IMR-90 (cell line): Measurements from ENCODE around the gene ACACA. TPM values are rescaled to one million over a fixed set of nuclear protein-coding genes. Genes with fewer than 3 reads are reported as not detected.

Source experiments
- ATAC-seq: fragments of 200-7000 bp; cut with Tn5 transposase; 2 replicates; pipeline ENCODE4 v1.9.1; 2020; ENCODE audit warnings: low read depth, mild to moderate bottlenecking, moderate library complexity
- BruUV-seq: library from RNA; stranded (reverse); fragments of 400-500 nt; replicated peaks from 2 replicates; lab custom pipeline; 2021; lab: Mats Ljungman, UMichigan
- CTCF ChIA-PET: fragments of 300-600 bp; formaldehyde crosslinking; extraction: SDS; loops from one replicate; lab custom pipeline; 2021; ENCODE audit warnings: antibody characterized with exemption; lab: Yijun Ruan, JAX
- POLR2A ChIA-PET: fragments of 300-600 bp; sonication (Branson Sonifier 250); formaldehyde crosslinking; loops from one replicate; lab custom pipeline; 2022; ENCODE audit warnings: antibody characterized with exemption; ENCODE audit not compliant: unreplicated experiment; lab: Charles Lee
- DNase-seq: peaks from one replicate; pipeline ENCODE4 v3.0.0; 2013
- H2AFZ ChIP-seq: replicated peaks from 2 replicates; pipeline ENCODE3; 2013; ENCODE audit warnings: low read length, mild to moderate bottlenecking; ENCODE audit not compliant: poor library complexity
- H2AK5ac ChIP-seq: 2 replicates; pipeline ENCODE4 v1.6.1; 2013; ENCODE audit warnings: low read depth, low read length, inconsistent platforms
- H2AK9ac ChIP-seq: replicated peaks from 2 replicates; pipeline ENCODE3; 2013; ENCODE audit warnings: mild to moderate bottlenecking, low read depth, low read length, moderate library complexity; ENCODE audit not compliant: poor library complexity
- H2BK120ac ChIP-seq: 2 replicates; pipeline ENCODE4 v1.6.1; 2013; ENCODE audit warnings: low read depth, low read length, inconsistent platforms
- H2BK15ac ChIP-seq: 3 replicates; pipeline ENCODE4 v1.6.1; 2013; ENCODE audit warnings: low read depth, low read length, inconsistent platforms
- H2BK20ac ChIP-seq: 2 replicates; pipeline ENCODE4 v1.6.1; 2013; ENCODE audit warnings: low read depth, mild to moderate bottlenecking, inconsistent platforms, low read length, moderate library complexity
- H2BK5ac ChIP-seq: 2 replicates; pipeline ENCODE4 v1.6.1; 2013; ENCODE audit warnings: mild to moderate bottlenecking, low read depth, low read length, inconsistent platforms; ENCODE audit not compliant: poor library complexity, severe bottlenecking
- H3K14ac ChIP-seq: replicated peaks from 2 replicates; pipeline ENCODE4 v1.6.1; 2013; ENCODE audit warnings: low read depth, low read length, inconsistent platforms
- H3K18ac ChIP-seq: 2 replicates; pipeline ENCODE4 v1.6.1; 2013; ENCODE audit warnings: low read depth, low read length, control low read depth
- H3K23ac ChIP-seq: 2 replicates; pipeline ENCODE4 v1.6.1; 2013; ENCODE audit warnings: low read depth, low read length, inconsistent platforms
- H3K27ac ChIP-seq: 2 replicates; pipeline ENCODE4 v1.5.1; 2013; ENCODE audit warnings: mild to moderate bottlenecking, control low read depth, low read length; ENCODE audit not compliant: insufficient read depth
- H3K27me3 ChIP-seq: 2 replicates; pipeline ENCODE4 v1.6.1; 2013; ENCODE audit warnings: low read length; ENCODE audit not compliant: control insufficient read depth, insufficient read depth
- H3K36me3 ChIP-seq: 2 replicates; pipeline ENCODE4 v1.6.1; 2013; ENCODE audit warnings: low read length, mixed read lengths; ENCODE audit not compliant: control insufficient read depth, insufficient read depth
- H3K4ac ChIP-seq: 2 replicates; pipeline ENCODE4 v1.6.1; 2013; ENCODE audit warnings: low read depth, low read length, inconsistent platforms
- H3K4me1 ChIP-seq: 2 replicates; pipeline ENCODE4 v1.6.1; 2013; ENCODE audit warnings: low read length, mixed read lengths; ENCODE audit not compliant: control insufficient read depth, insufficient read depth
- H3K4me2 ChIP-seq: 2 replicates; pipeline ENCODE4 v1.6.1; 2013; ENCODE audit warnings: low read depth, mild to moderate bottlenecking, control low read depth, low read length, moderate library complexity
- H3K4me3 ChIP-seq: 2 replicates; pipeline ENCODE4 v1.5.1; 2013; ENCODE audit warnings: low read depth, mild to moderate bottlenecking, control low read depth, low read length, moderate library complexity; ENCODE audit not compliant: insufficient read depth
- H3K56ac ChIP-seq: 2 replicates; pipeline ENCODE4 v1.6.1; 2013; ENCODE audit warnings: low read length, inconsistent platforms; ENCODE audit not compliant: insufficient read depth; ENCODE audit errors: extremely low read depth
- H3K79me1 ChIP-seq, 2 experiments: 2 replicates each; pipeline ENCODE4 v1.6.1; 2013; ENCODE audit warnings: low read length in 2 of 2, inconsistent platforms in 1 of 2, low read depth in 1 of 2
- H3K9ac ChIP-seq: 2 replicates; pipeline ENCODE4 v1.6.1; 2013; ENCODE audit warnings: low read depth, low read length, control low read depth
- H3K9me1 ChIP-seq: 2 replicates; pipeline ENCODE4 v1.6.1; 2013; ENCODE audit warnings: low read length, inconsistent platforms; ENCODE audit not compliant: insufficient read depth
- H3K9me3 ChIP-seq: 2 replicates; pipeline ENCODE4 v1.6.1; 2013; ENCODE audit warnings: low read length; ENCODE audit not compliant: control insufficient read depth, insufficient read depth
- H4K20me1 ChIP-seq: 2 replicates; pipeline ENCODE4 v1.6.1; 2013; ENCODE audit warnings: low read length, inconsistent platforms; ENCODE audit not compliant: insufficient read depth
- H4K5ac ChIP-seq: 2 replicates; pipeline ENCODE4 v1.6.1; 2013; ENCODE audit warnings: mild to moderate bottlenecking, low read depth, low read length, control low read depth
- H4K8ac ChIP-seq, 2 experiments: 2 replicates each; pipeline ENCODE4 v1.6.1; 2013; ENCODE audit warnings: low read depth in 2 of 2, low read length in 2 of 2, control low read depth in 1 of 2, inconsistent platforms in 1 of 2
- H4K91ac ChIP-seq: 2 replicates; pipeline ENCODE4 v1.6.1; 2013; ENCODE audit warnings: low read depth, low read length, inconsistent platforms; ENCODE audit not compliant: insufficient read depth
- BHLHE40 ChIP-seq: fragments of 150-350 bp; IDR thresholded peaks from 2 replicates; pipeline ENCODE4 v1.6.1; 2016; ENCODE audit warnings: mild to moderate bottlenecking, low read depth, low read length
- CEBPB ChIP-seq: IDR thresholded peaks from 2 replicates; pipeline ENCODE4 v1.6.1; 2012; ENCODE audit warnings: low read depth, low read length, improper control_type of control experiment
- CHD1 ChIP-seq: IDR thresholded peaks from 2 replicates; pipeline ENCODE4 v1.6.1; 2012; ENCODE audit warnings: low read depth, low read length, improper control_type of control experiment
- MAFK ChIP-seq: IDR thresholded peaks from 2 replicates; pipeline ENCODE4 v1.6.1; 2012; ENCODE audit warnings: low read depth, low read length, improper control_type of control experiment
- MAZ ChIP-seq: IDR thresholded peaks from 2 replicates; pipeline ENCODE4 v1.6.1; 2012; ENCODE audit warnings: low read depth, mild to moderate bottlenecking, low read length, improper control_type of control experiment, moderate library complexity, borderline replicate concordance
- MXI1 ChIP-seq: IDR thresholded peaks from 2 replicates; pipeline ENCODE4 v1.6.1; 2012; ENCODE audit warnings: low read depth, mild to moderate bottlenecking, low read length, moderate library complexity, borderline replicate concordance
- WGBS, 2 experiments: methylation state at CpG; one replicate each; pipeline versions ENCODE4 v1.1.5 to v1.1.7; 2013; ENCODE audit warnings: missing lambda C conversion rate in 2 of 2; ENCODE audit not compliant: insufficient read length in 1 of 2; ENCODE audit errors: extremely low coverage in 2 of 2; 5-methylcytosine and 5-hydroxymethylcytosine counted together
- dilution Hi-C: fragments of 300-500 bp; cut with HindIII; formaldehyde crosslinking; loops from one replicate; pipeline ENCODE4 v1.14.3; 2018; ENCODE audit warnings: low sequenced_read_pairs; ENCODE audit not compliant: unreplicated experiment
- in situ Hi-C: fragments of 300-500 bp; cut with MboI; formaldehyde crosslinking; loops from 3 replicates; pipeline ENCODE4 v1.14.3; 2019; ENCODE audit warnings: low sequenced_read_pairs, inconsistent platforms, mixed read lengths
- intact Hi-C: fragments of 100-400 bp; cut with micrococcal nuclease; formaldehyde crosslinking; loops from 2 replicates; pipeline ENCODE4 v1.10.0; 2022
- polyA plus RNA-seq, 3 experiments: library from polyadenylated mRNA; depleted of rRNA; stranded (reverse); fragments of >200 nt; gene quantifications; 2 replicates each; pipeline ENCODE4 v1.2.3, GENCODE V29; 2012; ENCODE audit warnings: low replicate concordance in 1 of 3
- total RNA-seq: library from RNA; depleted of rRNA; stranded (reverse); fragments of >200 nt; gene quantifications from 2 replicates; pipeline ENCODE4 v1.2.3, GENCODE V29; 2012
- TF ChIP-seq, protein P1 (sequence below): fragments of 150-350 bp; IDR thresholded peaks from 2 replicates; pipeline ENCODE4 v1.6.1; 2017; ENCODE audit warnings: mild to moderate bottlenecking, antibody characterized with exemption, low read length, low read depth

ACACA gene
- total and polyA plus RNA-seq, 2 of the 4 experiments (the other 2 are of a cell fraction) = 21.3 to 39.1 TPM

DNA sequence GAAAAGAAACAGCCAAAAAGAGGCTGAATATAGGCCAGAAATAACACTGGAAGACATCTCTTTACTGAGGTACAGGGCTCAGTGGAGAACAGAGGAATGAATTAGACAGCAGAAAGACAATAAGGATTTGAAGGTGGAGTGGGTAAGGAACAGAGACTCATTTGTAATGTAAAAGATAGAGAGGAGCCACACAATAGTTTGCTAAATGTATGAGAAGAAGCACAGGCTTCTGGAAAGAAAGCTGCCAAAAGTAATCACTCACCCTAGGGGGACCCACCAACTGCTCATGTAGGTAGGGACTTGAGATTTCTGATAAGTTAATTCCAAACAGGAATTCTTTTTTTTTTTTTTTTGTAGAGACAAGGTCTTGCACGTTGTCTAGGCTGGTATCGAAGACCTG, 271.1 kb downstream of the ACACA start:
- no peak overlapping the region for H2AFZ ChIP-seq
- no peak overlapping the region for H2AK5ac ChIP-seq
- no peak overlapping the region for H4K8ac ChIP-seq
- H3K18ac ChIP-seq = no peak overlapping the region
- dilution Hi-C loops = no loop called here
- no peaks in the 10 kb centered on the region for H3K79me1 ChIP-seq
- H3K4me2 ChIP-seq = no peak overlapping the region
- H3K56ac ChIP-seq = no peak overlapping the region
- no CpG with 5 or more reads among the region's 2 CpGs for WGBS, 2 experiments
- H4K5ac ChIP-seq = no peak overlapping the region
- no peaks in the 10 kb centered on the region for H3K9me1 ChIP-seq
- H2BK5ac ChIP-seq = no peak overlapping the region
- no peak overlapping the region for H3K9ac ChIP-seq
- H3K9me3 ChIP-seq = no peaks in the 10 kb centered on the region
- TF ChIP-seq MAZ (no peak), CEBPB (no peak), BHLHE40 (no peak), MXI1 (no peak), MAFK (no peak), CHD1 (no peak)
- TF ChIP-seq, protein P1, sequence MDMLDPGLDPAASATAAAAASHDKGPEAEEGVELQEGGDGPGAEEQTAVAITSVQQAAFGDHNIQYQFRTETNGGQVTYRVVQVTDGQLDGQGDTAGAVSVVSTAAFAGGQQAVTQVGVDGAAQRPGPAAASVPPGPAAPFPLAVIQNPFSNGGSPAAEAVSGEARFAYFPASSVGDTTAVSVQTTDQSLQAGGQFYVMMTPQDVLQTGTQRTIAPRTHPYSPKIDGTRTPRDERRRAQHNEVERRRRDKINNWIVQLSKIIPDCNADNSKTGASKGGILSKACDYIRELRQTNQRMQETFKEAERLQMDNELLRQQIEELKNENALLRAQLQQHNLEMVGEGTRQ = no peak
- H2BK15ac ChIP-seq = no peak overlapping the region
- H2BK20ac ChIP-seq = no peak overlapping the region
- intact Hi-C loops = no loop called here
- H3K4me3 ChIP-seq = no peak overlapping the region
- H2AK9ac ChIP-seq = no peak overlapping the region
- H4K20me1 ChIP-seq = no peaks in the 10 kb centered on the region
- H3K27me3 ChIP-seq = no peaks in the 10 kb centered on the region
- ChIA-PET CTCF (no interaction called here), POLR2A (no interaction called here)
- H3K36me3 ChIP-seq = no peaks in the 10 kb centered on the region; the same call in 1 of the 2 replicates
- H3K23ac ChIP-seq = no peak overlapping the region
- H3K4me1 ChIP-seq = peaks cover 2% of the 10 kb centered on the region; the same call in 1 of the 2 replicates
- H3K14ac ChIP-seq = no peak overlapping the region
- ATAC-seq = no peak
- H2BK120ac ChIP-seq = no peak overlapping the region
- no peak overlapping the region for H4K91ac ChIP-seq
- in situ Hi-C loops = no loop called here
- BruUV-seq = no TSS peak
- no peak overlapping the region for H3K27ac ChIP-seq
- no peak overlapping the region for H3K4ac ChIP-seq
- no peak for DNase-seq
